H9 (cell line): ENCODE data around the gene ADCK2. TPM values are rescaled to one million over a fixed set of nuclear protein-coding genes. Genes with fewer than 3 reads are reported as not detected.

ENCODE experiments used
- DNase-seq: peaks from one replicate; pipeline ENCODE4 v3.0.0-alpha.2; 2017
- H2AFZ ChIP-seq: one replicate; pipeline ENCODE4 v1.6.1; 2013; ENCODE audit warnings: mild to moderate bottlenecking, low read length, control low read depth, moderate library complexity
- H2AK5ac ChIP-seq: 2 replicates; pipeline ENCODE4 v1.6.1; 2013; ENCODE audit warnings: low read length, control low read depth, mixed read lengths; ENCODE audit not compliant: insufficient read length
- H2BK120ac ChIP-seq: one replicate; pipeline ENCODE4 v1.6.1; 2013; ENCODE audit warnings: low read depth, mild to moderate bottlenecking, low read length, control low read depth, inconsistent platforms; ENCODE audit not compliant: poor library complexity, severe bottlenecking
- H2BK12ac ChIP-seq: 2 replicates; pipeline ENCODE4 v1.6.1; 2013; ENCODE audit warnings: low read length, control low read depth, mixed read lengths, low read depth; ENCODE audit not compliant: insufficient read length
- H2BK15ac ChIP-seq: 2 replicates; pipeline ENCODE4 v1.6.1; 2013; ENCODE audit warnings: low read depth, low read length, control low read depth
- H2BK20ac ChIP-seq: one replicate; pipeline ENCODE4 v1.6.1; 2013; ENCODE audit warnings: low read depth, mild to moderate bottlenecking, low read length, control low read depth, inconsistent platforms; ENCODE audit not compliant: poor library complexity, severe bottlenecking
- H2BK5ac ChIP-seq: 2 replicates; pipeline ENCODE4 v1.6.1; 2013; ENCODE audit warnings: low read length, control low read depth, mixed read lengths; ENCODE audit not compliant: insufficient read length
- H3K14ac ChIP-seq: 2 replicates; pipeline ENCODE4 v1.6.1; 2013; ENCODE audit warnings: low read length, control low read depth; ENCODE audit not compliant: insufficient read depth
- H3K18ac ChIP-seq: 2 replicates; pipeline ENCODE4 v1.6.1; 2013; ENCODE audit warnings: low read depth, mild to moderate bottlenecking, mixed read lengths, low read length, control low read depth; ENCODE audit not compliant: insufficient read length
- H3K23ac ChIP-seq: 2 replicates; pipeline ENCODE4 v1.6.1; 2013; ENCODE audit warnings: low read length, control low read depth, mixed read lengths, low read depth; ENCODE audit not compliant: insufficient read length
- H3K23me2 ChIP-seq: 2 replicates; pipeline ENCODE4 v1.6.1; 2013; ENCODE audit warnings: low read depth, mild to moderate bottlenecking, mixed read lengths, low read length, control low read depth; ENCODE audit not compliant: insufficient read length, poor library complexity, severe bottlenecking
- H3K27ac ChIP-seq: 2 replicates; pipeline ENCODE4 v1.5.1; 2013; ENCODE audit warnings: low read length, control low read depth, mixed read lengths, low read depth; ENCODE audit not compliant: insufficient read length
- H3K27me3 ChIP-seq: 2 replicates; pipeline ENCODE4 v1.6.1; 2013; ENCODE audit warnings: low read length, control low read depth, inconsistent platforms; ENCODE audit not compliant: insufficient read depth
- H3K4ac ChIP-seq: 2 replicates; pipeline ENCODE4 v1.6.1; 2013; ENCODE audit warnings: low read depth, mild to moderate bottlenecking, control low read depth, inconsistent platforms, low read length, moderate library complexity
- H3K4me1 ChIP-seq: 2 replicates; pipeline ENCODE4 v1.6.1; 2013; ENCODE audit warnings: low read length, control low read depth, inconsistent platforms; ENCODE audit not compliant: insufficient read depth
- H3K4me2 ChIP-seq: 2 replicates; pipeline ENCODE4 v1.6.1; 2013; ENCODE audit warnings: low read length, control low read depth, mixed read lengths; ENCODE audit not compliant: insufficient read length, insufficient read depth
- H3K56ac ChIP-seq: 2 replicates; pipeline ENCODE4 v1.6.1; 2013; ENCODE audit warnings: low read depth, mild to moderate bottlenecking, mixed read lengths, low read length, control low read depth; ENCODE audit not compliant: insufficient read length
- H3K79me1 ChIP-seq: 2 replicates; pipeline ENCODE4 v1.6.1; 2013; ENCODE audit warnings: low read depth, mild to moderate bottlenecking, moderate library complexity, low read length, control low read depth, inconsistent platforms; ENCODE audit not compliant: insufficient read depth, poor library complexity, severe bottlenecking
- H3K79me2 ChIP-seq: 2 replicates; pipeline ENCODE4 v1.6.1; 2013; ENCODE audit warnings: low read length, control low read depth, inconsistent platforms; ENCODE audit not compliant: insufficient read depth
- H3K9ac ChIP-seq: 2 replicates; pipeline ENCODE4 v1.6.1; 2013; ENCODE audit warnings: low read length, control low read depth, mixed read lengths; ENCODE audit not compliant: insufficient read length; ENCODE audit errors: extremely low read depth
- H3K9me3 ChIP-seq: one replicate; pipeline ENCODE4 v1.6.1; 2013; ENCODE audit warnings: low read depth, low read length, inconsistent platforms; ENCODE audit not compliant: control insufficient read depth
- H3T11ph ChIP-seq: one replicate; pipeline ENCODE4 v1.6.1; 2013; ENCODE audit warnings: mild to moderate bottlenecking, low read length, control low read depth, inconsistent platforms
- H4K20me1 ChIP-seq: one replicate; pipeline ENCODE4 v1.6.1; 2013; ENCODE audit not compliant: control insufficient read depth, insufficient read length, insufficient read depth
- H4K5ac ChIP-seq: 2 replicates; pipeline ENCODE4 v1.6.1; 2013; ENCODE audit warnings: low read depth, mild to moderate bottlenecking, mixed read lengths, low read length, control low read depth; ENCODE audit not compliant: insufficient read length
- H4K8ac ChIP-seq: replicated peaks from 2 replicates; pipeline ENCODE4 v1.6.1; 2013; ENCODE audit warnings: low read length, control low read depth, mixed read lengths, low read depth; ENCODE audit not compliant: insufficient read length
- H4K91ac ChIP-seq: 2 replicates; pipeline ENCODE4 v1.6.1; 2013; ENCODE audit warnings: low read depth, mild to moderate bottlenecking, moderate library complexity, mixed read lengths, low read length, control low read depth; ENCODE audit not compliant: insufficient read length
- H3K27ac Mint-ChIP-seq, 3 experiments: 2 replicates in 2 of 3; 3 replicates in 1 of 3; pipeline ENCODE4 v1.8.0; 2020 to 2021; ENCODE audit warnings: mixed read lengths in 3 of 3, mild to moderate bottlenecking in 1 of 3, moderate library complexity in 1 of 3
- H3K27me3 Mint-ChIP-seq: 2 replicates; pipeline ENCODE4 v1.8.0; 2021; ENCODE audit warnings: low read depth, mild to moderate bottlenecking, moderate library complexity, mixed read lengths
- H3K36me3 Mint-ChIP-seq, 3 experiments: 2 replicates in 2 of 3; 3 replicates in 1 of 3; pipeline ENCODE4 v1.8.0; 2020 to 2021; ENCODE audit warnings: low read depth in 3 of 3, mixed read lengths in 3 of 3; ENCODE audit not compliant: insufficient read depth in 1 of 3
- H3K4me1 Mint-ChIP-seq, 2 experiments: 2 replicates each; pipeline ENCODE4 v1.8.0; 2020; ENCODE audit warnings: mixed read lengths in 2 of 2
- H3K4me3 Mint-ChIP-seq, 2 experiments: 2 replicates in 1 of 2; 3 replicates in 1 of 2; pipeline ENCODE4 v1.8.0; 2020 to 2021; ENCODE audit warnings: mild to moderate bottlenecking in 2 of 2, mixed read lengths in 2 of 2, moderate library complexity in 1 of 2
- H3K9me3 Mint-ChIP-seq, 2 experiments: 2 replicates in 1 of 2; 3 replicates in 1 of 2; pipeline ENCODE4 v1.8.0; 2020; ENCODE audit warnings: mild to moderate bottlenecking in 2 of 2, mixed read lengths in 2 of 2, moderate library complexity in 1 of 2
- WGBS: extraction: QIAGEN DNeasy Blood & Tissue Kit; methylation state at CpG from one replicate; pipeline ENCODE4 v1.1.7; 2013; ENCODE audit warnings: missing lambda C conversion rate, low lambda C conversion rate, mixed read lengths; ENCODE audit not compliant: insufficient read length; ENCODE audit errors: extremely low coverage; 5-methylcytosine and 5-hydroxymethylcytosine counted together
- total RNA-seq: library from RNA; stranded (reverse); gene quantifications from 2 replicates; pipeline ENCODE4 v1.2.1, GENCODE V29; 2021
- TF ChIP-seq, protein P1 (sequence below): fragments of 200-600 bp; sonication (generic); conservative IDR thresholded peaks from 3 replicates; pipeline ENCODE4 v1.8.0; 2021; ENCODE audit warnings: antibody characterized with exemption, mild to moderate bottlenecking

The ADCK2 gene
- total RNA-seq, 1 experiment from 2014 or later: 12.4 TPM

DNA sequence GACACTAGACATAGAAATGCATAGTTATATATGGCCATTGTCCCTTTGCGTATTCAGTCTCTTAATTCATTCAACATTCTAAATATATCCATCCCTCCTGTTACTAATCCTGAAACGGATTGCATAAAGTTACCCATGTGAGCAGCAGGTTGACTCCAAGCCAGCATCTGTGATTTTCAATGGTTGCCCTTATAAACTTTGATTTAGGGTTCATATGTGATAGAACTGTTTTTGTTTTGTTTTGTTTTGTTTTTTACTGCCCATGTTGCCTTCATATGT, 18.7 kb upstream of the ADCK2 start:
- Mint-ChIP-seq H3K36me3 (no peaks in the 10 kb centered on the region), H3K4me3 (no peak overlapping the region; a peak in 1 of 5 replicates), H3K27ac (no peak overlapping the region), H3K27me3 (peaks cover 8% of the 10 kb centered on the region), H3K9me3 (peaks cover 2 to 3% of the 10 kb centered on the region in 2 experiments; a peak in 2 of 5 replicates), H3K4me1 (peaks cover 8 to 10% of the 10 kb centered on the region in 2 experiments; a peak in 3 of 4 replicates)
- H4K20me1 ChIP-seq: no peaks in the 10 kb centered on the region
- H3K18ac ChIP-seq: no peak overlapping the region
- WGBS: no CpG with 5 or more reads among the region's 2 CpGs
- no peaks in the 10 kb centered on the region for H3K9me3 ChIP-seq
- no peak overlapping the region for H2BK20ac ChIP-seq
- no peak overlapping the region for H3K4me2 ChIP-seq
- no peak overlapping the region for H3K27ac ChIP-seq
- TF ChIP-seq, protein P1, sequence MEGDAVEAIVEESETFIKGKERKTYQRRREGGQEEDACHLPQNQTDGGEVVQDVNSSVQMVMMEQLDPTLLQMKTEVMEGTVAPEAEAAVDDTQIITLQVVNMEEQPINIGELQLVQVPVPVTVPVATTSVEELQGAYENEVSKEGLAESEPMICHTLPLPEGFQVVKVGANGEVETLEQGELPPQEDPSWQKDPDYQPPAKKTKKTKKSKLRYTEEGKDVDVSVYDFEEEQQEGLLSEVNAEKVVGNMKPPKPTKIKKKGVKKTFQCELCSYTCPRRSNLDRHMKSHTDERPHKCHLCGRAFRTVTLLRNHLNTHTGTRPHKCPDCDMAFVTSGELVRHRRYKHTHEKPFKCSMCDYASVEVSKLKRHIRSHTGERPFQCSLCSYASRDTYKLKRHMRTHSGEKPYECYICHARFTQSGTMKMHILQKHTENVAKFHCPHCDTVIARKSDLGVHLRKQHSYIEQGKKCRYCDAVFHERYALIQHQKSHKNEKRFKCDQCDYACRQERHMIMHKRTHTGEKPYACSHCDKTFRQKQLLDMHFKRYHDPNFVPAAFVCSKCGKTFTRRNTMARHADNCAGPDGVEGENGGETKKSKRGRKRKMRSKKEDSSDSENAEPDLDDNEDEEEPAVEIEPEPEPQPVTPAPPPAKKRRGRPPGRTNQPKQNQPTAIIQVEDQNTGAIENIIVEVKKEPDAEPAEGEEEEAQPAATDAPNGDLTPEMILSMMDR: no peak
- no peak overlapping the region for H3K23ac ChIP-seq
- no peaks in the 10 kb centered on the region for H3K23me2 ChIP-seq
- no peak overlapping the region for H3K9ac ChIP-seq
- no peak overlapping the region for H4K91ac ChIP-seq
- no peak overlapping the region for H2BK15ac ChIP-seq
- H4K8ac ChIP-seq: no peak overlapping the region
- no peak overlapping the region for H3K4ac ChIP-seq
- H2AK5ac ChIP-seq: no peak overlapping the region
- no peaks in the 10 kb centered on the region for H3K79me1 ChIP-seq
- H3K56ac ChIP-seq: no peak overlapping the region
- no peaks in the 10 kb centered on the region for H3K79me2 ChIP-seq
- H2BK12ac ChIP-seq: no peak overlapping the region
- H3K4me1 ChIP-seq: no peaks in the 10 kb centered on the region; the same call in 1 of the 2 replicates
- no peak overlapping the region for H2BK5ac ChIP-seq
- H3T11ph ChIP-seq: no peak overlapping the region
- DNase-seq: no peak
- H3K14ac ChIP-seq: no peak overlapping the region
- no peak overlapping the region for H2AFZ ChIP-seq
- H2BK120ac ChIP-seq: no peak overlapping the region
- H4K5ac ChIP-seq: no peak overlapping the region
- H3K27me3 ChIP-seq: no peaks in the 10 kb centered on the region
